Mesothelial cell of epicardium (in vitro differentiated cells): Measurements from ENCODE around the gene EIF3L. TPM values are rescaled to one million over a fixed set of nuclear protein-coding genes. Genes with fewer than 3 reads are reported as not detected.

Source experiments
- DNase-seq, 2 experiments: peaks; one replicate each; pipeline ENCODE4 v3.0.0; 2021; ENCODE audit warnings: low spot score in 2 of 2; ENCODE audit not compliant: unreplicated experiment in 2 of 2
- H3K27ac Mint-ChIP-seq: 2 replicates; pipeline ENCODE4 v1.8.0; 2021; ENCODE audit warnings: mixed read lengths
- H3K27me3 Mint-ChIP-seq: 2 replicates; pipeline ENCODE4 v1.8.0; 2021; ENCODE audit warnings: low read depth, mixed read lengths
- H3K36me3 Mint-ChIP-seq: 2 replicates; pipeline ENCODE4 v1.8.0; 2021; ENCODE audit warnings: mixed read lengths
- H3K4me1 Mint-ChIP-seq: 2 replicates; pipeline ENCODE4 v1.8.0; 2021; ENCODE audit warnings: mixed read lengths
- H3K4me3 Mint-ChIP-seq: 2 replicates; pipeline ENCODE4 v1.8.0; 2021; ENCODE audit warnings: mild to moderate bottlenecking, moderate library complexity, mixed read lengths
- H3K9me3 Mint-ChIP-seq: 2 replicates; pipeline ENCODE4 v1.8.0; 2021; ENCODE audit warnings: mixed read lengths
- CTCF ChIP-seq: fragments of 200-600 bp; sonication (generic); IDR thresholded peaks from one replicate; pipeline ENCODE4 v1.5.0; 2021; ENCODE audit warnings: antibody characterized with exemption; ENCODE audit not compliant: unreplicated experiment
- total RNA-seq: library from RNA; stranded (reverse); gene quantifications from 3 replicates; pipeline ENCODE4 v1.2.1, GENCODE V29; 2021

Gene EIF3L
- total RNA-seq, 1 donor from 2014 or later, result 639 TPM

GRCh38 chr22:37855462-37855861 is 6.2 kb downstream of the EIF3L start:
- Mint-ChIP-seq H3K4me3 (no peak overlapping the region), H3K36me3 (peaks cover 47% of the 10 kb centered on the region), H3K27me3 (no peaks in the 10 kb centered on the region), H3K4me1 (peaks cover 8% of the 10 kb centered on the region), H3K9me3 (no peaks in the 10 kb centered on the region), H3K27ac (no peak overlapping the region)
- no peak for TF ChIP-seq CTCF
- DNase-seq, result no peak

GRCh38 chr22:37860796-37861421 is 11.7 kb downstream of the EIF3L start:
- no peak for DNase-seq
- Mint-ChIP-seq H3K27me3 (no peaks in the 10 kb centered on the region), H3K27ac (no peak overlapping the region), H3K36me3 (peaks cover 37% of the 10 kb centered on the region), H3K4me3 (no peak overlapping the region), H3K9me3 (no peaks in the 10 kb centered on the region), H3K4me1 (no peaks in the 10 kb centered on the region)
- TF ChIP-seq CTCF, result no peak

GRCh38 chr22:37862570-37863325 is 13.5 kb downstream of the EIF3L start:
- no peak for DNase-seq
- no peaks in the 10 kb centered on the region for H3K27me3 Mint-ChIP-seq
- H3K9me3 Mint-ChIP-seq, result no peaks in the 10 kb centered on the region
- H3K4me3 Mint-ChIP-seq, result no peak overlapping the region
- H3K27ac Mint-ChIP-seq, result peak overlapping the region; percentile 25
- peaks cover 38% of the 10 kb centered on the region for H3K36me3 Mint-ChIP-seq
- no peaks in the 10 kb centered on the region for H3K4me1 Mint-ChIP-seq
- TF ChIP-seq CTCF, result no peak

- no peak for DNase-seq
- no peaks in the 10 kb centered on the region for H3K4me1 Mint-ChIP-seq
- no peaks in the 10 kb centered on the region for H3K9me3 Mint-ChIP-seq
- no peak for TF ChIP-seq CTCF
- H3K27ac Mint-ChIP-seq, result no peak overlapping the region
- H3K27me3 Mint-ChIP-seq, result no peaks in the 10 kb centered on the region
- no peak overlapping the region for H3K4me3 Mint-ChIP-seq
- peaks cover 38% of the 10 kb centered on the region for H3K36me3 Mint-ChIP-seq
Observed at GRCh38 chr22:37865510-37865909, 16.3 kb downstream of the EIF3L start.

GRCh38 chr22:37870273-37870672 is 21.1 kb downstream of the EIF3L start:
- Mint-ChIP-seq H3K27ac (no peak overlapping the region), H3K9me3 (no peaks in the 10 kb centered on the region), H3K4me3 (no peak overlapping the region), H3K27me3 (no peaks in the 10 kb centered on the region), H3K36me3 (peaks cover 35% of the 10 kb centered on the region), H3K4me1 (no peaks in the 10 kb centered on the region)
- no peak for DNase-seq
- TF ChIP-seq CTCF, result no peak
